GM12878 (cell line): ENCODE data around the gene KDSR. TPM values are rescaled to one million over a fixed set of nuclear protein-coding genes. Genes with fewer than 3 reads are reported as not detected.

Source experiments
- ATAC-seq: fragments of 200-7000 bp; cut with Tn5 transposase; 3 replicates; pipeline ENCODE4 v1.9.1; 2020; ENCODE audit warnings: mild to moderate bottlenecking, moderate library complexity
- BruUV-seq: library from RNA; stranded (reverse); fragments of 400-500 nt; replicated peaks from 2 replicates; lab custom pipeline; 2021; lab: Mats Ljungman, UMichigan
- CTCF ChIA-PET: fragments of 300-600 bp; sonication (Branson Sonifier 250); formaldehyde crosslinking; extraction: SDS; loops from one replicate; lab custom pipeline; 2021; ENCODE audit warnings: inconsistent platforms; lab: Yijun Ruan, JAX
- POLR2A ChIA-PET: fragments of 350-600 bp; formaldehyde crosslinking; extraction: SDS; loops from one replicate; lab custom pipeline; 2021; ENCODE audit warnings: inconsistent platforms; lab: Charles Lee
- RAD21 ChIA-PET: fragments of 300-600 bp; sonication (Branson Sonifier 250); formaldehyde crosslinking; loops from one replicate; lab custom pipeline; 2023; ENCODE audit warnings: antibody characterized with exemption; ENCODE audit not compliant: unreplicated experiment; lab: Charles Lee
- SMC1A ChIA-PET: fragments of 300-600 bp; sonication (Branson Sonifier 250); formaldehyde crosslinking; loops from one replicate; lab custom pipeline; 2023; ENCODE audit not compliant: unreplicated experiment, uncharacterized antibody; lab: Charles Lee
- DNase-seq: peaks from one replicate; pipeline ENCODE4 v3.0.0-alpha.2; 2011; ENCODE audit warnings: low read depth, low spot score
- FAIRE-seq: peaks from 3 replicates; lab custom pipeline; 2011; peaks lifted over from hg19 to GRCh38; lab: Jason Lieb, UNC
- H2AFZ ChIP-seq: 2 replicates; pipeline ENCODE4 v1.6.0; 2011; ENCODE audit warnings: low read depth, low read length, control low read depth; ENCODE audit not compliant: control insufficient read depth
- H3K27ac ChIP-seq: 2 replicates; pipeline ENCODE4 v1.5.1; 2011; ENCODE audit warnings: control low read depth; ENCODE audit not compliant: control insufficient read depth, insufficient read depth
- H3K27me3 ChIP-seq, 2 experiments: replicated peaks in 1 of 2; 2 replicates each; pipeline versions ENCODE4 v1.6.0 to v1.6.1; 2011; ENCODE audit warnings: low read length in 1 of 2; ENCODE audit not compliant: control insufficient read depth in 2 of 2, insufficient read depth in 2 of 2
- H3K36me3 ChIP-seq, 2 experiments: 2 replicates each; pipeline ENCODE4 v1.5.1; 2011; ENCODE audit warnings: low read length in 1 of 2; ENCODE audit not compliant: control insufficient read depth in 2 of 2, insufficient read depth in 2 of 2
- H3K4me1 ChIP-seq: 2 replicates; pipeline ENCODE4 v1.6.1; 2011; ENCODE audit warnings: mild to moderate bottlenecking, low read length, moderate library complexity, mixed read lengths; ENCODE audit not compliant: control insufficient read depth, insufficient read depth
- H3K4me2 ChIP-seq: 2 replicates; pipeline ENCODE4 v1.6.0; 2011; ENCODE audit warnings: control low read depth; ENCODE audit not compliant: control insufficient read depth, insufficient read depth
- H3K4me3 ChIP-seq: fragments of 200-600 bp; sonication (generic); 2 replicates; pipeline ENCODE4 v1.5.1; 2016
- H3K79me2 ChIP-seq: 2 replicates; pipeline ENCODE4 v1.6.0; 2011; ENCODE audit warnings: low read length; ENCODE audit not compliant: control insufficient read depth, insufficient read depth
- H3K9ac ChIP-seq: 2 replicates; pipeline ENCODE4 v1.8.0; 2011; ENCODE audit warnings: low read length, control low read depth, mixed read lengths; ENCODE audit not compliant: control insufficient read depth, insufficient read depth
- H3K9me3 ChIP-seq: replicated peaks from 3 replicates; pipeline ENCODE4 v1.5.1; 2011; ENCODE audit warnings: mild to moderate bottlenecking, low read length; ENCODE audit not compliant: control insufficient read depth, insufficient read depth
- H4K20me1 ChIP-seq: 2 replicates; pipeline ENCODE4 v1.6.0; 2011; ENCODE audit not compliant: control insufficient read depth, insufficient read depth
- BCL11A ChIP-seq: IDR thresholded peaks from 2 replicates; pipeline ENCODE4 v1.6.1; 2011; ENCODE audit warnings: low read depth, low read length
- BMI1 ChIP-seq: fragments of 450-650 bp; IDR thresholded peaks from 2 replicates; pipeline ENCODE4 v1.6.1; 2016; ENCODE audit warnings: mild to moderate bottlenecking, moderate library complexity, borderline replicate concordance
- CBX5 ChIP-seq: sonication (generic); IDR thresholded peaks from 2 replicates; pipeline ENCODE4 v1.6.1; 2016; ENCODE audit warnings: low read depth, moderate library complexity, mild to moderate bottlenecking, inconsistent platforms
- CHD2 ChIP-seq: IDR thresholded peaks from 2 replicates; pipeline ENCODE4 v1.6.1; 2011; ENCODE audit warnings: low read depth, low read length, improper control_type of control experiment, borderline replicate concordance
- CHD4 ChIP-seq: fragments of 200-600 bp; sonication (generic); IDR thresholded peaks from 2 replicates; pipeline ENCODE4 v1.6.1; 2016; ENCODE audit warnings: mild to moderate bottlenecking
- EGR1 ChIP-seq, 2 experiments: IDR thresholded peaks; 1 replicate in 1 of 2; 2 replicates in 1 of 2; pipeline ENCODE4 v1.6.1; 2011 to 2012; ENCODE audit warnings: low read depth in 2 of 2, low read length in 2 of 2, borderline replicate concordance in 1 of 2, mild to moderate bottlenecking in 1 of 2, moderate library complexity in 1 of 2
- JUND ChIP-seq: IDR thresholded peaks from 2 replicates; pipeline ENCODE4 v1.6.1; 2012; ENCODE audit warnings: low read depth, mild to moderate bottlenecking, low read length, improper control_type of control experiment, moderate library complexity
- LARP7 ChIP-seq: fragments of 450-650 bp; IDR thresholded peaks from 2 replicates; pipeline ENCODE4 v1.6.1; 2017; ENCODE audit warnings: mild to moderate bottlenecking
- POLR2AphosphoS2 ChIP-seq: IDR thresholded peaks from 2 replicates; pipeline ENCODE4 v1.6.1; 2011; ENCODE audit warnings: low read depth, mild to moderate bottlenecking, low read length, improper control_type of control experiment, moderate library complexity
- POLR2AphosphoS5 ChIP-seq: IDR thresholded peaks from 2 replicates; pipeline ENCODE4 v1.6.1; 2011; ENCODE audit warnings: mild to moderate bottlenecking, low read length, inconsistent platforms
- PRDM15 ChIP-seq: fragments of 450-650 bp; formaldehyde crosslinking; IDR thresholded peaks from 2 replicates; pipeline ENCODE4 v1.4.0; 2020; ENCODE audit warnings: mild to moderate bottlenecking, moderate library complexity
- SIN3A ChIP-seq: IDR thresholded peaks from 2 replicates; pipeline ENCODE4 v1.6.1; 2012; ENCODE audit warnings: low read depth, low read length, improper control_type of control experiment
- WGBS: methylation state at CpG from one replicate; pipeline ENCODE4 v1.1.6; 2016; ENCODE audit warnings: low lambda C conversion rate; ENCODE audit not compliant: insufficient replicate concordance, insufficient coverage; ENCODE audit errors: missing lambda C conversion rate; 5-methylcytosine and 5-hydroxymethylcytosine counted together
- in situ Hi-C: fragments of 300-500 bp; cut with MboI; formaldehyde crosslinking; loops from 9 replicates; pipeline ENCODE4 v1.14.3; 2018; ENCODE audit warnings: mixed read lengths
- intact Hi-C: fragments of 100-400 bp; cut with micrococcal nuclease; formaldehyde crosslinking; loops from one replicate; pipeline ENCODE4 v1.14.2; 2022; ENCODE audit not compliant: unreplicated experiment
- polyA plus RNA-seq, 11 experiments: library from polyadenylated mRNA; depleted of rRNA in 4 of 11; unstranded in 6 of 11; stranded (reverse) in 5 of 11; fragments of >200 nt; fragmentation: Nextera tagmentation in 4 of 11; fragmentation: Illumina TruSeq in 1 of 11; extraction: Ambion mirVana in 4 of 11; extraction: Trizol in 1 of 11; gene quantifications; 1 replicate in 1 of 11; 2 replicates in 10 of 11; pipeline versions ENCODE4 v1.2.1 to v1.2.3, GENCODE V29; 2011 to 2016; ENCODE audit warnings: inconsistent platforms in 2 of 11, missing spikeins in 2 of 11, low read depth in 1 of 11
- total RNA-seq, 4 experiments: library from RNA; depleted of rRNA in 3 of 4; stranded (reverse); fragments of >200 nt in 3 of 4; fragmentation: Illumina TruSeq in 1 of 4; extraction: Trizol in 1 of 4; gene quantifications; 2 replicates each; pipeline versions ENCODE4 v1.2.1 to v1.2.3, GENCODE V29; 2013 to 2021

Gene KDSR
- total and polyA plus RNA-seq, 10 of the 15 experiments (the other 5 are each of a cell fraction or from before 2014, with no cell fraction given): 5.2 to 25.9 (median 14.3) TPM

DNA sequence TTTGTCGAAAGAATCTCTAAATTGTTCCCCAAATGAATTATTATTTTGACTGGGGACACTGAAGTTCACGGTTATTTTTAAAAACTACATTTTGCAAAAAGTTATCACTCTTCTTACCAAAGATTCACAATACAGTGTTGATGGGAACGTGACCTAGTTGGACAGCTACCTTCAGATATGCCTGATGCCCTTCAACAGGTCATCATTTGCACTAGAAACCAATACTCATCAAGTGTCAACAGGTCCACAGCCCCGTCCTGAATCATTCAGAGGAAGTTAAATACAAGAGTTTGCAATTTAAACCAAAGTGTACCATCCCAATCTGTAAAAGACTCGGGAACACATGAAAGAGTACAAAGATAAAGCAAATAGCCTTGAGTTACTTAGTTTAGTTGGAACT is 75.7 kb downstream of the KDSR start:
- peaks cover 91% of the 10 kb centered on the region for H3K79me2 ChIP-seq
- no peak for ATAC-seq
- H3K9me3 ChIP-seq: no peaks in the 10 kb centered on the region
- H4K20me1 ChIP-seq: no peaks in the 10 kb centered on the region
- ChIA-PET SMC1A (interaction anchor here (0.9 to 4.5 kb wide), 7 partner anchors 9 to 111 kb away, joined by 3 to 25 read pairs (median 3); no protein-coding TSS in a partner anchor), POLR2A (interaction anchor here (1.8 kb wide), 1 partner anchor 23 kb away, joined by 4 read pairs; no protein-coding TSS in a partner anchor), CTCF (interaction anchor here (1.5 to 2.2 kb wide), 2 partner anchors 9 to 27 kb away, joined by 5 to 13 read pairs; no protein-coding TSS in a partner anchor), RAD21 (interaction anchor here (0.7 kb wide), 1 partner anchor 20 kb away, joined by 3 read pairs; no protein-coding TSS in a partner anchor)
- no peak overlapping the region for H3K4me3 ChIP-seq
- H3K27me3 ChIP-seq: no peaks in the 10 kb centered on the region
- no peak overlapping the region for H2AFZ ChIP-seq
- H3K27ac ChIP-seq: no peak overlapping the region
- no peak for FAIRE-seq
- no peak for DNase-seq
- TF ChIP-seq BMI1: no peak
- TF ChIP-seq PRDM15 (CRISPR knock-in tag): no peak
- TF ChIP-seq POLR2AphosphoS2: no peak
- no peak for TF ChIP-seq JUND
- TF ChIP-seq BCL11A: no peak
- TF ChIP-seq SIN3A: no peak
- TF ChIP-seq CBX5: no peak
- TF ChIP-seq CHD4: no peak
- no peak for TF ChIP-seq EGR1 (IDR thresholded peaks at IDR 0.05; ENCODE audit: borderline replicate concordance in 1 of 2, low read depth in 2 of 2, low read length in 2 of 2)
- no peak for TF ChIP-seq CHD2
- no peak for TF ChIP-seq POLR2AphosphoS5
- no peak for TF ChIP-seq LARP7
- in situ Hi-C loops: no loop called here
- intact Hi-C loops: no loop called here
- peaks cover 39% of the 10 kb centered on the region for H3K4me1 ChIP-seq
- no peak overlapping the region for H3K9ac ChIP-seq
- no peak overlapping the region for H3K4me2 ChIP-seq
- WGBS: 86% methylated on average over 5 of the region's 5 CpGs
- BruUV-seq: no TSS peak
- H3K36me3 ChIP-seq: peaks cover 5 to 15% of the 10 kb centered on the region in 2 experiments
